K562 (cell line): Measurements from ENCODE around the gene KLF2. TPM values are rescaled to one million over a fixed set of nuclear protein-coding genes. Genes with fewer than 3 reads are reported as not detected.

Source experiments
- BDP1 ChIP-seq: IDR thresholded peaks from 3 replicates; pipeline ENCODE4 v1.6.1; 2011; ENCODE audit not compliant: insufficient read length, insufficient read depth
- BRCA1 ChIP-seq, 2 experiments: fragments of 450-650 bp in 1 of 2; sonication (generic) in 1 of 2; formaldehyde crosslinking in 1 of 2; IDR thresholded peaks; 2 replicates each; pipeline versions ENCODE4 v1.5.0 to v1.6.1; 2017 to 2020; ENCODE audit warnings: mild to moderate bottlenecking in 1 of 2, missing genetic modification reagents in 1 of 2
- CHAMP1 ChIP-seq: fragments of 450-650 bp; IDR thresholded peaks from 2 replicates; pipeline ENCODE4 v1.6.1; 2016; ENCODE audit warnings: mild to moderate bottlenecking
- DDX20 ChIP-seq: fragments of 450-650 bp; IDR thresholded peaks from 2 replicates; pipeline ENCODE4 v1.6.1; 2016; ENCODE audit warnings: missing genetic modification characterization, low read depth, mild to moderate bottlenecking, missing compliant biosample characterization, moderate library complexity
- ETS2 ChIP-seq: IDR thresholded peaks from 2 replicates; pipeline ENCODE4 v1.6.1; 2016; ENCODE audit warnings: borderline replicate concordance, missing genetic modification characterization, mild to moderate bottlenecking, moderate library complexity, missing compliant biosample characterization; ENCODE audit not compliant: poor library complexity, severe bottlenecking
- HEY1 ChIP-seq: fragments of 250-450 bp; sonication (Bioruptor Pico); IDR thresholded peaks from 2 replicates; pipeline ENCODE4 v1.5.0; 2020; ENCODE audit warnings: mild to moderate bottlenecking, moderate library complexity, borderline replicate concordance
- polyA plus RNA-seq, 8 experiments: library from polyadenylated mRNA; depleted of rRNA in 4 of 8; stranded (reverse) in 5 of 8; unstranded in 3 of 8; fragments of >200 nt; fragmentation: Nextera tagmentation in 2 of 8; fragmentation: Illumina TruSeq in 1 of 8; extraction: Ambion mirVana in 2 of 8; extraction: Trizol in 1 of 8; gene quantifications; 2 replicates each; pipeline versions ENCODE4 v1.2.1 to v1.2.3, GENCODE V29; 2011 to 2014; ENCODE audit warnings: inconsistent platforms in 1 of 8, missing spikeins in 1 of 8
- total RNA-seq, 7 experiments: library from RNA; depleted of rRNA in 6 of 7; stranded (reverse); fragments of >200 nt in 6 of 7; fragmentation: Illumina TruSeq in 2 of 7; extraction: Trizol in 2 of 7; gene quantifications; 2 replicates each; pipeline versions ENCODE4 v1.2.1 to v1.2.3, GENCODE V29; 2011 to 2021; ENCODE audit warnings: low replicate concordance in 1 of 7
- TF ChIP-seq, protein P1 (sequence below): fragments of 450-650 bp; IDR thresholded peaks from 2 replicates; pipeline ENCODE4 v1.6.1; 2016; ENCODE audit warnings: low read depth
- TF ChIP-seq, protein P2 (sequence below): fragments of 200-800 bp; sonication (Bioruptor generic); IDR thresholded peaks from 2 replicates; pipeline ENCODE4 v1.6.1; 2017; ENCODE audit warnings: missing genetic modification characterization, missing compliant biosample characterization
- TF ChIP-seq, protein P3 (sequence below): fragments of 450-650 bp; IDR thresholded peaks from 2 replicates; pipeline ENCODE4 v1.6.1; 2018; ENCODE audit not compliant: partially characterized antibody
- TF ChIP-seq, protein P4 (sequence below): sonication (generic); formaldehyde crosslinking; IDR thresholded peaks from 2 replicates; pipeline ENCODE4 v1.8.1; 2023; ENCODE audit warnings: mild to moderate bottlenecking, missing genetic modification reagents

KLF2 gene
- total and polyA plus RNA-seq, 9 of the 15 experiments (the other 6 are each of a cell fraction or from before 2014, with no cell fraction given) = 0.07 to 0.71 TPM; not detected in 7

GRCh38 chr19:16373532-16373931 is 48.9 kb downstream of the KLF2 start (continued):
- TF ChIP-seq, protein P1, sequence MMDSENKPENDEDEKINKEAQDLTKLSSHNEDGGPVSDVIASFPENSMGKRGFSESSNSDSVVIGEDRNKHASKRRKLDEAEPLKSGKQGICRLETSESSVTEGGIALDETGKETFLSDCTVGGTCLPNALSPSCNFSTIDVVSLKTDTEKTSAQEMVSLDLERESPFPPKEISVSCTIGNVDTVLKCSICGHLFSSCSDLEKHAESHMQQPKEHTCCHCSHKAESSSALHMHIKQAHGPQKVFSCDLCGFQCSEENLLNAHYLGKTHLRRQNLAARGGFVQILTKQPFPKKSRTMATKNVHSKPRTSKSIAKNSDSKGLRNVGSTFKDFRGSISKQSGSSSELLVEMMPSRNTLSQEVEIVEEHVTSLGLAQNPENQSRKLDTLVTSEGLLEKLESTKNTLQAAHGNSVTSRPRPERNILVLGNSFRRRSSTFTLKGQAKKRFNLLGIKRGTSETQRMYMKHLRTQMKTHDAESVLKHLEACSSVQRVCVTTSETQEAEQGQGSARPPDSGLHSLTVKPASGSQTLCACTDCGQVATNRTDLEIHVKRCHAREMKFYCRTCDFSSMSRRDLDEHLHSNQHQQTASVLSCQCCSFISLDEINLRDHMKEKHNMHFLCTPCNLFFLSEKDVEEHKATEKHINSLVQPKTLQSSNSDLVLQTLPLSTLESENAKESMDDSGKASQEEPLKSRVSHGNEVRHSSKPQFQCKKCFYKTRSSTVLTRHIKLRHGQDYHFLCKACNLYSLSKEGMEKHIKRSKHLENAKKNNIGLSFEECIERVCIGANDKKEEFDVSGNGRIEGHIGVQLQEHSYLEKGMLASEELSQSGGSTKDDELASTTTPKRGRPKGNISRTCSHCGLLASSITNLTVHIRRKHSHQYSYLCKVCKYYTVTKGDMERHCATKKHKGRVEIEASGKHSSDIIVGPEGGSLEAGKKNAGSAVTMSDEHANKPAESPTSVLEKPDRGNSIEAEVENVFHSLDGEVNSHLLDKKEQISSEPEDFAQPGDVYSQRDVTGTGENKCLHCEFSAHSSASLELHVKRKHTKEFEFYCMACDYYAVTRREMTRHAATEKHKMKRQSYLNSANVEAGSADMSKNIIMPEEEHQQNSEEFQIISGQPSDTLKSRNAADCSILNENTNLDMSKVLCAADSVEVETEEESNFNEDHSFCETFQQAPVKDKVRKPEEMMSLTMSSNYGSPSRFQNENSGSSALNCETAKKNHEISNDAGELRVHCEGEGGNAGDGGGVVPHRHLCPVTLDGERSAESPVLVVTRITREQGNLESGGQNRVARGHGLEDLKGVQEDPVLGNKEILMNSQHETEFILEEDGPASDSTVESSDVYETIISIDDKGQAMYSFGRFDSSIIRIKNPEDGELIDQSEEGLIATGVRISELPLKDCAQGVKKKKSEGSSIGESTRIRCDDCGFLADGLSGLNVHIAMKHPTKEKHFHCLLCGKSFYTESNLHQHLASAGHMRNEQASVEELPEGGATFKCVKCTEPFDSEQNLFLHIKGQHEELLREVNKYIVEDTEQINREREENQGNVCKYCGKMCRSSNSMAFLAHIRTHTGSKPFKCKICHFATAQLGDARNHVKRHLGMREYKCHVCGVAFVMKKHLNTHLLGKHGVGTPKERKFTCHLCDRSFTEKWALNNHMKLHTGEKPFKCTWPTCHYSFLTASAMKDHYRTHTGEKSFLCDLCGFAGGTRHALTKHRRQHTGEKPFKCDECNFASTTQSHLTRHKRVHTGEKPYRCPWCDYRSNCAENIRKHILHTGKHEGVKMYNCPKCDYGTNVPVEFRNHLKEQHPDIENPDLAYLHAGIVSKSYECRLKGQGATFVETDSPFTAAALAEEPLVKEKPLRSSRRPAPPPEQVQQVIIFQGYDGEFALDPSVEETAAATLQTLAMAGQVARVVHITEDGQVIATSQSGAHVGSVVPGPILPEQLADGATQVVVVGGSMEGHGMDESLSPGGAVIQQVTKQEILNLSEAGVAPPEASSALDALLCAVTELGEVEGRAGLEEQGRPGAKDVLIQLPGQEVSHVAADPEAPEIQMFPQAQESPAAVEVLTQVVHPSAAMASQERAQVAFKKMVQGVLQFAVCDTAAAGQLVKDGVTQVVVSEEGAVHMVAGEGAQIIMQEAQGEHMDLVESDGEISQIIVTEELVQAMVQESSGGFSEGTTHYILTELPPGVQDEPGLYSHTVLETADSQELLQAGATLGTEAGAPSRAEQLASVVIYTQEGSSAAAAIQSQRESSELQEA = no peak
- TF ChIP-seq BDP1 (no peak), ETS2 (tag) (no peak), DDX20 (tag) (no peak), CHAMP1 (no peak), HEY1 (CRISPR knock-in tag) (no peak), BRCA1 (IDR thresholded peaks at IDR 0.05) (no peak), BRCA1 (CRISPR knock-in tag; IDR thresholded peaks at IDR 0.05) (no peak)
- TF ChIP-seq, protein P2, sequence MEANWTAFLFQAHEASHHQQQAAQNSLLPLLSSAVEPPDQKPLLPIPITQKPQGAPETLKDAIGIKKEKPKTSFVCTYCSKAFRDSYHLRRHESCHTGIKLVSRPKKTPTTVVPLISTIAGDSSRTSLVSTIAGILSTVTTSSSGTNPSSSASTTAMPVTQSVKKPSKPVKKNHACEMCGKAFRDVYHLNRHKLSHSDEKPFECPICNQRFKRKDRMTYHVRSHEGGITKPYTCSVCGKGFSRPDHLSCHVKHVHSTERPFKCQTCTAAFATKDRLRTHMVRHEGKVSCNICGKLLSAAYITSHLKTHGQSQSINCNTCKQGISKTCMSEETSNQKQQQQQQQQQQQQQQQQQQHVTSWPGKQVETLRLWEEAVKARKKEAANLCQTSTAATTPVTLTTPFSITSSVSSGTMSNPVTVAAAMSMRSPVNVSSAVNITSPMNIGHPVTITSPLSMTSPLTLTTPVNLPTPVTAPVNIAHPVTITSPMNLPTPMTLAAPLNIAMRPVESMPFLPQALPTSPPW (CRISPR knock-in tag) = no peak
- TF ChIP-seq, protein P3, sequence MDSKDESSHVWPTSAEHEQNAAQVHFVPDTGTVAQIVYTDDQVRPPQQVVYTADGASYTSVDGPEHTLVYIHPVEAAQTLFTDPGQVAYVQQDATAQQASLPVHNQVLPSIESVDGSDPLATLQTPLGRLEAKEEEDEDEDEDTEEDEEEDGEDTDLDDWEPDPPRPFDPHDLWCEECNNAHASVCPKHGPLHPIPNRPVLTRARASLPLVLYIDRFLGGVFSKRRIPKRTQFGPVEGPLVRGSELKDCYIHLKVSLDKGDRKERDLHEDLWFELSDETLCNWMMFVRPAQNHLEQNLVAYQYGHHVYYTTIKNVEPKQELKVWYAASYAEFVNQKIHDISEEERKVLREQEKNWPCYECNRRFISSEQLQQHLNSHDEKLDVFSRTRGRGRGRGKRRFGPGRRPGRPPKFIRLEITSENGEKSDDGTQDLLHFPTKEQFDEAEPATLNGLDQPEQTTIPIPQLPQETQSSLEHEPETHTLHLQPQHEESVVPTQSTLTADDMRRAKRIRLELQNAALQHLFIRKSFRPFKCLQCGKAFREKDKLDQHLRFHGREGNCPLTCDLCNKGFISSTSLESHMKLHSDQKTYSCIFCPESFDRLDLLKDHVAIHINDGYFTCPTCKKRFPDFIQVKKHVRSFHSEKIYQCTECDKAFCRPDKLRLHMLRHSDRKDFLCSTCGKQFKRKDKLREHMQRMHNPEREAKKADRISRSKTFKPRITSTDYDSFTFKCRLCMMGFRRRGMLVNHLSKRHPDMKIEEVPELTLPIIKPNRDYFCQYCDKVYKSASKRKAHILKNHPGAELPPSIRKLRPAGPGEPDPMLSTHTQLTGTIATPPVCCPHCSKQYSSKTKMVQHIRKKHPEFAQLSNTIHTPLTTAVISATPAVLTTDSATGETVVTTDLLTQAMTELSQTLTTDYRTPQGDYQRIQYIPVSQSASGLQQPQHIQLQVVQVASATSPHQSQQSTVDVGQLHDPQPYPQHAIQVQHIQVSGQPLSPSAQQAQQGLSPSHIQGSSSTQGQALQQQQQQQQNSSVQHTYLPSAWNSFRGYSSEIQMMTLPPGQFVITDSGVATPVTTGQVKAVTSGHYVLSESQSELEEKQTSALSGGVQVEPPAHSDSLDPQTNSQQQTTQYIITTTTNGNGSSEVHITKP = no peak
- TF ChIP-seq, protein P4, sequence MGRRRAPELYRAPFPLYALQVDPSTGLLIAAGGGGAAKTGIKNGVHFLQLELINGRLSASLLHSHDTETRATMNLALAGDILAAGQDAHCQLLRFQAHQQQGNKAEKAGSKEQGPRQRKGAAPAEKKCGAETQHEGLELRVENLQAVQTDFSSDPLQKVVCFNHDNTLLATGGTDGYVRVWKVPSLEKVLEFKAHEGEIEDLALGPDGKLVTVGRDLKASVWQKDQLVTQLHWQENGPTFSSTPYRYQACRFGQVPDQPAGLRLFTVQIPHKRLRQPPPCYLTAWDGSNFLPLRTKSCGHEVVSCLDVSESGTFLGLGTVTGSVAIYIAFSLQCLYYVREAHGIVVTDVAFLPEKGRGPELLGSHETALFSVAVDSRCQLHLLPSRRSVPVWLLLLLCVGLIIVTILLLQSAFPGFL = no peak
